GM12878 (cell line): ENCODE measurements around the gene GRAMD2B. TPM values are rescaled to one million over a fixed set of nuclear protein-coding genes. Genes with fewer than 3 reads are reported as not detected.

Source experiments
- CBX3 ChIP-seq: fragments of 200-600 bp; sonication (generic); IDR thresholded peaks from 2 replicates; pipeline ENCODE4 v1.6.1; 2016; ENCODE audit warnings: low read depth, borderline replicate concordance
- CEBPB ChIP-seq, 2 experiments: fragments of 150-350 bp in 1 of 2; IDR thresholded peaks; 2 replicates each; pipeline ENCODE4 v1.6.1; 2012 to 2014; ENCODE audit warnings: low read depth in 2 of 2, low read length in 2 of 2, borderline replicate concordance in 1 of 2, inconsistent platforms in 1 of 2
- CEBPZ ChIP-seq: fragments of 150-350 bp; IDR thresholded peaks from 2 replicates; pipeline ENCODE4 v1.6.1; 2016; ENCODE audit warnings: low read depth, low read length
- E4F1 ChIP-seq: fragments of 450-650 bp; IDR thresholded peaks from 2 replicates; pipeline ENCODE4 v1.6.1; 2018; ENCODE audit warnings: borderline replicate concordance, mild to moderate bottlenecking; ENCODE audit not compliant: partially characterized antibody
- EGR1 ChIP-seq, 2 experiments: IDR thresholded peaks; 1 replicate in 1 of 2; 2 replicates in 1 of 2; pipeline ENCODE4 v1.6.1; 2011 to 2012; ENCODE audit warnings: low read depth in 2 of 2, low read length in 2 of 2, borderline replicate concordance in 1 of 2, mild to moderate bottlenecking in 1 of 2, moderate library complexity in 1 of 2
- ETV6 ChIP-seq, 2 experiments: fragments of 450-650 bp in 1 of 2; IDR thresholded peaks in 1 of 2; conservative IDR thresholded peaks in 1 of 2; 2 replicates each; pipeline ENCODE4 v1.6.1; 2014; ENCODE audit warnings: antibody characterized with exemption in 1 of 2, borderline replicate concordance in 1 of 2, low read depth in 1 of 2, mild to moderate bottlenecking in 1 of 2, moderate library complexity in 1 of 2
- HDGF ChIP-seq: fragments of 450-650 bp; IDR thresholded peaks from 2 replicates; pipeline ENCODE4 v1.6.1; 2016; ENCODE audit warnings: antibody characterized with exemption
- MEF2B ChIP-seq: fragments of 450-650 bp; IDR thresholded peaks from 2 replicates; pipeline ENCODE4 v1.6.1; 2018; ENCODE audit warnings: mild to moderate bottlenecking, moderate library complexity; ENCODE audit not compliant: partially characterized antibody, poor library complexity, severe bottlenecking
- NKRF ChIP-seq: fragments of 450-650 bp; conservative IDR thresholded peaks from 2 replicates; pipeline ENCODE4 v1.6.1; 2017; ENCODE audit warnings: mild to moderate bottlenecking, moderate library complexity
- PKNOX1 ChIP-seq: fragments of 450-650 bp; IDR thresholded peaks from 2 replicates; pipeline ENCODE4 v1.6.1; 2016; ENCODE audit warnings: mild to moderate bottlenecking
- STAT1 ChIP-seq: fragments of 450-650 bp; conservative IDR thresholded peaks from 2 replicates; pipeline ENCODE4 v1.6.1; 2014; ENCODE audit warnings: antibody characterized with exemption, mild to moderate bottlenecking
- ZBTB40 ChIP-seq: fragments of 450-650 bp; IDR thresholded peaks from 2 replicates; pipeline ENCODE4 v1.6.1; 2016; ENCODE audit warnings: mild to moderate bottlenecking, moderate library complexity, borderline replicate concordance
- ZNF217 ChIP-seq: fragments of 450-650 bp; IDR thresholded peaks from 2 replicates; pipeline ENCODE4 v1.6.1; 2017; ENCODE audit warnings: antibody characterized with exemption, mild to moderate bottlenecking
- polyA plus RNA-seq, 11 experiments: library from polyadenylated mRNA; depleted of rRNA in 4 of 11; unstranded in 6 of 11; stranded (reverse) in 5 of 11; fragments of >200 nt; fragmentation: Nextera tagmentation in 4 of 11; fragmentation: Illumina TruSeq in 1 of 11; extraction: Ambion mirVana in 4 of 11; extraction: Trizol in 1 of 11; gene quantifications; 1 replicate in 1 of 11; 2 replicates in 10 of 11; pipeline versions ENCODE4 v1.2.1 to v1.2.3, GENCODE V29; 2011 to 2016; ENCODE audit warnings: inconsistent platforms in 2 of 11, missing spikeins in 2 of 11, low read depth in 1 of 11
- total RNA-seq, 4 experiments: library from RNA; depleted of rRNA in 3 of 4; stranded (reverse); fragments of >200 nt in 3 of 4; fragmentation: Illumina TruSeq in 1 of 4; extraction: Trizol in 1 of 4; gene quantifications; 2 replicates each; pipeline versions ENCODE4 v1.2.1 to v1.2.3, GENCODE V29; 2013 to 2021

Gene GRAMD2B
- total and polyA plus RNA-seq, 10 of the 15 experiments (the other 5 are each of a cell fraction or from before 2014, with no cell fraction given) = 1.9 to 21.5 (median 8.4) TPM

GRCh38 chr5:126446498-126447224 lies 23.5 kb downstream of the GRAMD2B start (continued):
- TF ChIP-seq NKRF = no peak
- TF ChIP-seq CEBPZ = no peak
- no peak for TF ChIP-seq ZNF217
- no peak for TF ChIP-seq ZBTB40
- no peak for TF ChIP-seq PKNOX1
- no peak for TF ChIP-seq MEF2B
- no peak for TF ChIP-seq CBX3
- TF ChIP-seq CEBPB (IDR thresholded peaks at IDR 0.05; ENCODE audit: borderline replicate concordance in 1 of 2, low read depth in 2 of 2, low read length in 2 of 2) = no peak
- TF ChIP-seq HDGF = no peak
- TF ChIP-seq STAT1 = no peak
- TF ChIP-seq ETV6 (conservative IDR thresholded peaks at IDR 0.05 in 1 of 2, IDR thresholded peaks at IDR 0.05 in 1 of 2; ENCODE audit: borderline replicate concordance in 1 of 2, low read depth in 1 of 2) = no peak
- TF ChIP-seq E4F1 = no peak
- TF ChIP-seq EGR1 (IDR thresholded peaks at IDR 0.05; ENCODE audit: borderline replicate concordance in 1 of 2, low read depth in 2 of 2, low read length in 2 of 2) = no peak
